Mucosa of stomach (tissue), 1 donor: Measurements from ENCODE around the gene STRA8.

ENCODE experiments used
- H3K27me3 ChIP-seq: one replicate; pipeline ENCODE4 v1.7.0; 2013; ENCODE audit warnings: mild to moderate bottlenecking, low read length; ENCODE audit not compliant: control insufficient read depth, insufficient read depth
- H3K36me3 ChIP-seq: one replicate; pipeline ENCODE4 v1.7.0; 2013; ENCODE audit warnings: low read length; ENCODE audit not compliant: control insufficient read depth, insufficient read depth
- H3K4me1 ChIP-seq: one replicate; pipeline ENCODE4 v1.7.0; 2013; ENCODE audit warnings: mild to moderate bottlenecking, low read length; ENCODE audit not compliant: control insufficient read depth, insufficient read depth
- H3K4me3 ChIP-seq: one replicate; pipeline ENCODE4 v1.7.0; 2013; ENCODE audit warnings: low read length
- H3K9ac ChIP-seq: one replicate; pipeline ENCODE4 v1.7.0; 2013; ENCODE audit warnings: mild to moderate bottlenecking, low read length, moderate library complexity
- H3K9me3 ChIP-seq: one replicate; pipeline ENCODE4 v1.7.0; 2013; ENCODE audit warnings: mild to moderate bottlenecking, low read length, moderate library complexity; ENCODE audit not compliant: control insufficient read depth
- donor health status: Pancreatic carcinoma.

Gene STRA8

GRCh38 chr7:135233570-135233969 lies at the start of gene STRA8:
Gene STRA8 (plus strand): TSS chr7:135233838. CDS start chr7:135240525, 6,687 bp downstream.
- H3K4me3 ChIP-seq, result no peak within 1 kb of the TSS
- H3K27me3 ChIP-seq, result no peaks in the 10 kb centered on the region
- H3K36me3 ChIP-seq, result no peaks in the 10 kb centered on the region
- H3K4me1 ChIP-seq, result no peaks in the 10 kb centered on the region
- no peaks in the 10 kb centered on the region for H3K9me3 ChIP-seq
- no peak within 1 kb of the TSS for H3K9ac ChIP-seq

DNA sequence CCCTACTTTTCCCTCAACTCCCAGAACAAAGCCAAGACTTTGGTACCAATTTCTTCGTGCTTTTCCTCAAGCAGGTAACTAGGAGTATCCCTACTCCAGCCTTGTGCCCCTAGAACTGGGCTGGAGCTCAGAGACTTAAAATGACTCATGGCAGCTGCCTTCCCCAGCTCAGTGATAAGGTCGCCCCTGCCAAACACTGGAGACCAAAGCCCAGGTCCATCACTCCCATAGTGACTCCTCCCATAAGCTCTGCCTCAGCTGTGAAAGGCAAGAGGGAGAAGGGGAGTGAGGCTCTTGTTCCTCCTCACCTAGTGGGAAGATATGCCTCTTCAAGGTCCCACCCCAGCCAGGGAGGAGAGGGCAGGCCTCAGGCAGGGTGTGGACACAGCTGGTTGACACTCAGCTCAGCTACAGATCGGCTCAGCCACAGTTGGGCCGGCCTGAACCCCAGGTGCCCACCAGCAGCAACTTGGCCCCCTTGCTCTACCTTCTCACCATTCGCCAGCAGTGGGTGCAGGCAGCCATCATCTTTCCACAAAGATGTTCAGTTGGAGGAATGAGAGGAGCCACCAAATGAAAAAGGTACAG lies 49.3 kb upstream of the STRA8 start:
- H3K36me3 ChIP-seq, result peaks cover 5% of the 10 kb centered on the region

DNA sequence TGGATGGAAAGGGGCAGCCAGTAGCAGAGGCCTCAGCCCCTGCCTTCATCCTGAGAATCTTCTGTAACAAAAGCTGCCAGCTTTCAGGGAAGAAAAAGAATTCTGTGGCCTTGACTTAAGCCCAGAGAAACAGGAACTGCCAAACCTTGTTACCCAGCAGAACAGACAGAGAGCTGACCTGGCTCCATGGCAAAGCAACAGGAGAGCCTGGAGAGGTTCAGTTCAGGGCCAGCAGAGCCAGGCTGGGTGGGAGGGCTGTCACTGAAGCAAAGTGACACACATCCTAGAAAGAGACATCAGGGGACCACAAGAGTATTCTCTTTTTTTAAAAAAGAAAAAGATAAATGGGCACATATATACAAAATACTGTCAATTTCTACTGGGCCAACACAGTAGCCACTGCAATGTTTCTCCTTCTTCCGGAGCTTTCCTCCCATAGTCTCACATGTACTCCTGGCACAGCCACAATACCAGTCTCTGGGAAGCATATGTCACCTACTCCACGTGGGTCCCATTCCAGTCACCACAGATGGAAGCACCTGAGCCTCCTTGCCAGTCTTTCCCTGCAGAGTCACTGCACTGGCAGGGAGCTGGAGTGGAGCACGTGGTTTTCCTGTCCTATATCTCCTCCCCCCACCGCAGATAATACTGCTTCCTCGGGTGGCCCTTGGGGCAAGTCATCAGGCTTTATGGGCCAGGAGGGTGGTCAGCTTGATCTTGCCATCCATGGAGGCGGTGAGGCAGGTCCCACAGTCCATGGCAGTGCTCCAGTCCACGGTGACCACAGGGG lies 48.0 kb upstream of the STRA8 start:
- peaks cover 10% of the 10 kb centered on the region for H3K4me1 ChIP-seq
- no peaks in the 10 kb centered on the region for H3K27me3 ChIP-seq
- H3K36me3 ChIP-seq, result peaks cover 5% of the 10 kb centered on the region

More for the DNA sequence above, 49.3 kb upstream of the STRA8 start:
- H3K9me3 ChIP-seq, result peaks cover 7% of the 10 kb centered on the region
- H3K27me3 ChIP-seq, result no peaks in the 10 kb centered on the region
- no peak overlapping the region for H3K4me3 ChIP-seq
- no peak overlapping the region for H3K9ac ChIP-seq
- H3K4me1 ChIP-seq, result peaks cover 16% of the 10 kb centered on the region

GRCh38 chr7:135186261-135186540 lies 47.4 kb upstream of the STRA8 start:
- Histone ChIP-seq H3K9ac (no peak overlapping the region), H3K4me3 (no peak overlapping the region), H3K36me3 (peaks cover 5% of the 10 kb centered on the region), H3K27me3 (no peaks in the 10 kb centered on the region), H3K4me1 (peaks cover 10% of the 10 kb centered on the region), H3K9me3 (peaks cover under 1% of the 10 kb centered on the region)

More for the DNA sequence above, 48.0 kb upstream of the STRA8 start:
- peaks cover 6% of the 10 kb centered on the region for H3K9me3 ChIP-seq
- no peak overlapping the region for H3K9ac ChIP-seq
- H3K4me3 ChIP-seq, result no peak overlapping the region

DNA sequence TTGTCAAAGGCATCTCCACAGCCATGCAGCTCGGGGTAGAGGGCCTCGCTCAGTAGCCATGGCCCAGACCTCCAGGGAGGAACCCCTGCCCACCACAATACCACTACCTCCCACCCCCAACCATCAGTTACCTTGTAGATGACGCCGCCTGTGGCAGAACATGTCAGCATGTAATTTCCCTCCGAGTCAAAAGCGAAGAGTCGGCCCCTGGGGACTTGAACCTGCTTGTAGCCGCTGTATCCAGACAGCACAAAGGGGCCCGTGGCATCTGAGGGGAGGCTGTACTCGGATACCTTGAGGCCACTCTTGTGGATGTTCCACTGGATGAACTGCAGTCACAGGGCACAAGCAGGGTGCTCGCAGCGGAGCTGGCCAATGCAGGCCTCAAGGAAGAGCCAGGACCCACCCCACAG lies 46.8 kb upstream of the STRA8 start:
- Histone ChIP-seq H3K4me1 (peaks cover 10% of the 10 kb centered on the region), H3K27me3 (no peaks in the 10 kb centered on the region), H3K9ac (no peak overlapping the region), H3K36me3 (peaks cover 5% of the 10 kb centered on the region), H3K9me3 (no peaks in the 10 kb centered on the region), H3K4me3 (no peak overlapping the region)

DNA sequence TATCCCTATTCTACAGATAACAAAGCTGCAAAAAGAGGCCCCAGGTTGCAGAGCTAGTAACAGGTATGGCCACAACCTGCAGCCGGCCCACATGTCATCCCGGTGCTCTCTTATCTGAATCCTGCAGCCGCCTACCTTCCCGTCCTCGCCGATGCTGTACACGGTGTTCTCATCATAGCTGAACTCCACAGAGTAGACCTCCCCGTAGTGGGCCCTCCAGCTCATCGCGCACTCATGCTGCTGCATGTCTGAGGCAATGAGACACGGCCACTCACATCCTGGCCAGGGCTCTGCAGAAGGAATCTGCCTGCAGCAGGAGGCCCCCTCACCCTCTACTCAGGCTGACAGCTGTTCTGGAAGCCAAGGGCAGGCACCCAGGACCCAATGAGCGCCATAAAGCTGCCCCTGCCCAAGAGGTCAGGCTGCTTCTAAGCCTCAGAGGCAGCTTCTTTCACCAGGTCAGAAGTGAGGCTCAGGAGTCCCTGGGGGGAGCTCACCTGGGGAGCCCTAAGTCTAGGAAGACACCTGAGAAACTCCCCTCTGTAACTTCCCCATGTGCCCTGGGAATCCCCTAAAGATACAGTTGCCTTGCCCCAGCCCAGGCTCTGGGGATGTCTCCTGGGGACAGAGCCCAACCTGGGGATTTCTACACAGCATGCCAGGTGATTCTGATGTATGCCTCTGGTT lies 45.2 kb upstream of the STRA8 start:
- Histone ChIP-seq H3K27me3 (no peaks in the 10 kb centered on the region), H3K9ac (no peak overlapping the region), H3K9me3 (no peaks in the 10 kb centered on the region), H3K4me3 (no peak overlapping the region), H3K36me3 (peaks cover 5% of the 10 kb centered on the region), H3K4me1 (peaks cover 10% of the 10 kb centered on the region)

DNA sequence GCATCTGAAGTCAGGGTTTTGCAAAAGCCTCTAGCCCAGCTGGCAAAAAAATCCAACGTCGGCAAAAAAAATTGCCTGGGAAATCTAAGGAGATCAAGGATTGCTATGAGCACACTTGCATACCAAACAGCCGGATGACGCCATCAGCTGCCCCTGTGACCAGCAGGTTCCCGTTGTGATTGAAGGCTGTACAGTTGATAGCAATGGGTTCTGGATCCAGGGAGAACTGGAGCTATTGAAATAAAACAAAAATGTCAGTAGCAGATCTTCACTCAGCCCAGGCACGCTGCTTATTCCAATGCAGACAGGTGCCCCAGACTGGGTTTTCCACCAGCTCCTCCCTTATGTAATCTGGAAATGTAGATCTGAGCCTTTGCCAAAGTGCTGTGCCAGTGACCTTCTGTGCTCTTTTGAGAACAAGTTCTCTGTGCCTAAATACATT lies 44.4 kb upstream of the STRA8 start:
- no peaks in the 10 kb centered on the region for H3K27me3 ChIP-seq
- H3K9ac ChIP-seq, result no peak overlapping the region
- no peak overlapping the region for H3K4me3 ChIP-seq
- H3K9me3 ChIP-seq, result no peaks in the 10 kb centered on the region
- H3K36me3 ChIP-seq, result peaks cover 5% of the 10 kb centered on the region
- peaks cover 10% of the 10 kb centered on the region for H3K4me1 ChIP-seq

DNA sequence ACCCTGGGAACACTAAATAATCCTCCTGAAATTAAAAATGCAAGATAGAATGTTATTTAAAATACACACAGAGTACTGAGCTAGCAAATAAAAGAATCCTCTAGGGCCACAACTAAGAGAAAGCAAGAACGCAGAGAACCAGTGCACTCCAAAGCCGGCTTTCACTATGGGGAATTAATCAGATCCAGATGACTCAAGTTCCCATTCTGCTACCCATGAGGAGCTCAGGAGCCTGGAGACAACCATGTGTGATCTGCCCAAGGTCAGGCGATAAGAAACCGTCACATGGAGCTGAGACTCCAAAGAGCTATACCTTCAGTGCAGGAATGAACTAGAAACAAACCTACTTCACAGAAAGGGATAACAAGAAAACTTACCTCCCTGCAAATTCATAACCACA lies 43.7 kb upstream of the STRA8 start:
- Histone ChIP-seq H3K4me1 (peaks cover 10% of the 10 kb centered on the region), H3K27me3 (no peaks in the 10 kb centered on the region), H3K4me3 (no peak overlapping the region), H3K9me3 (no peaks in the 10 kb centered on the region), H3K9ac (no peak overlapping the region), H3K36me3 (peaks cover 5% of the 10 kb centered on the region)

DNA sequence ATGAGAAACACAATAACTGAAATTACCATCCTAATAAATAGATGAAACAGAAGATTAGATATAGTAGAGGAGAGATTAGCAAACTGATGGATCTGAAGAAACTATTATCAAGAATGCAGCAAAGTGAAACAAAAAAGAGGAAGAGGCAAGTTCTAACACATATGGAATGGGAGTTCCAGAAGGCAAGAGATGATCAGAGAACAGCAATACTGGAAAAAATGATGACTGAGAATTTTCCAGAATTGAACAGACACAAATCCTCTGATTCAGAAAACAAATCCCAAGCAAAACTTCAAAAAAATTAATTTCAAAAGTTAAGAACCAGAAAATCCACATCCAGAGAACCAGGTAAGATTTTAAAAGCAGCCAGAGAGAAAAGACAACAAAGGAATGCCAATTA lies 42.9 kb upstream of the STRA8 start:
- Histone ChIP-seq H3K36me3 (peaks cover 5% of the 10 kb centered on the region), H3K9ac (no peak overlapping the region), H3K9me3 (no peaks in the 10 kb centered on the region), H3K4me3 (no peak overlapping the region), H3K27me3 (no peaks in the 10 kb centered on the region), H3K4me1 (peaks cover 10% of the 10 kb centered on the region)

GRCh38 chr7:135192914-135193536 lies 40.6 kb upstream of the STRA8 start:
- Histone ChIP-seq H3K36me3 (peaks cover 7% of the 10 kb centered on the region), H3K9me3 (no peaks in the 10 kb centered on the region), H3K4me3 (no peak overlapping the region), H3K9ac (no peak overlapping the region), H3K4me1 (peaks cover 10% of the 10 kb centered on the region), H3K27me3 (no peaks in the 10 kb centered on the region)

- no peaks in the 10 kb centered on the region for H3K9me3 ChIP-seq
- H3K4me3 ChIP-seq, result no peak overlapping the region
- no peaks in the 10 kb centered on the region for H3K27me3 ChIP-seq
- H3K36me3 ChIP-seq, result peaks cover 7% of the 10 kb centered on the region
- H3K9ac ChIP-seq, result no peak overlapping the region
- peaks cover 9% of the 10 kb centered on the region for H3K4me1 ChIP-seq
Measured at GRCh38 chr7:135193615-135194081, 40.0 kb upstream of the STRA8 start.
